GM12891 (cell line): ENCODE results near the gene POPDC2.

Source experiments
- POLR2A ChIP-seq: IDR thresholded peaks from 2 replicates; pipeline ENCODE4 v1.6.1; 2011; ENCODE audit warnings: low read depth, low read length, control low read depth
- POLR2AphosphoS5 ChIP-seq: IDR thresholded peaks from 2 replicates; pipeline ENCODE4 v1.6.1; 2011; ENCODE audit warnings: low read depth, low read length, control low read depth
- POU2F2 ChIP-seq: IDR thresholded peaks from 2 replicates; pipeline ENCODE4 v1.6.1; 2011; ENCODE audit warnings: low read depth, mild to moderate bottlenecking, control low read depth, low read length, moderate library complexity
- TAF1 ChIP-seq: IDR thresholded peaks from 2 replicates; pipeline ENCODE4 v1.6.1; 2011; ENCODE audit warnings: low read depth, low read length, control low read depth

- TF ChIP-seq POLR2A (no peak), POLR2AphosphoS5 (no peak), TAF1 (no peak), POU2F2 (no peak)
Observed at GRCh38 chr3:119663885-119664284, 3.5 kb upstream of the POPDC2 start.
